ENCODE results near the gene SP140.
"Not testable (repeated sequence)": the region's sequence is repeated elsewhere in the genome, so short reads cannot be mapped to it uniquely, and the experiment has no call there.

Gene SP140

GRCh38 chr2:230269715-230270114 is 44.2 kb downstream of the SP140 start:
- intact Hi-C loops (cut with DNase I): no loop called here
- no peak for DNase-seq

- DNase-seq: no peak
- intact Hi-C loops (cut with DNase I): no loop called here
Measured at GRCh38 chr2:230282936-230283335, 57.4 kb downstream of the SP140 start.

- no peak for DNase-seq
- intact Hi-C loops (cut with DNase I): no loop called here
Measured at GRCh38 chr2:230286048-230286447, 60.5 kb downstream of the SP140 start.

GRCh38 chr2:230289311-230289710 is 63.8 kb downstream of the SP140 start:
- DNase-seq; intact Hi-C loops (cut with DNase I): not testable (repeated sequence)

GRCh38 chr2:230295192-230295591 is 69.7 kb downstream of the SP140 start:
- DNase-seq: no peak
- intact Hi-C loops (cut with DNase I): no loop called here

- intact Hi-C loops (cut with DNase I): no loop called here
- no peak for DNase-seq
Measured at GRCh38 chr2:230296917-230297316, 71.4 kb downstream of the SP140 start.

- DNase-seq: no peak
- intact Hi-C loops (cut with DNase I): no loop called here
Measured at GRCh38 chr2:230299618-230300017, 74.1 kb downstream of the SP140 start.

GRCh38 chr2:230305416-230306275 is 80.1 kb downstream of the SP140 start:
- intact Hi-C loops (cut with DNase I): no loop called here
- peak in 1 of 10 donors; percentile 70 for DNase-seq

- DNase-seq: peak in 2 of 10 donors; percentile 59 to 76
- intact Hi-C loops (cut with DNase I): no loop called here
Measured at GRCh38 chr2:230306474-230306873, 80.9 kb downstream of the SP140 start.

- DNase-seq: peak in 1 of 10 donors; percentile 69
- intact Hi-C loops (cut with DNase I): no loop called here
Measured at GRCh38 chr2:230307485-230307884, 81.9 kb downstream of the SP140 start.

GRCh38 chr2:230308402-230309000 is 83.0 kb downstream of the SP140 start:
- intact Hi-C loops (cut with DNase I): no loop called here

GRCh38 chr2:230310792-230311191 is 85.3 kb downstream of the SP140 start:
- intact Hi-C loops (cut with DNase I); DNase-seq: not testable (repeated sequence)

More at GRCh38 chr2:230308402-230309000, 83.0 kb downstream of the SP140 start:
- no peak for DNase-seq

- intact Hi-C loops (cut with DNase I); DNase-seq: not testable (repeated sequence)
Measured at GRCh38 chr2:230311634-230312033, 86.1 kb downstream of the SP140 start.

GRCh38 chr2:230312638-230313037 is 87.1 kb downstream of the SP140 start:
- no peak for DNase-seq

GRCh38 chr2:230317366-230317765 is 91.8 kb downstream of the SP140 start:
- intact Hi-C loops (cut with DNase I): no loop called here
- DNase-seq: peak in 1 of 10 donors; percentile 80

More at GRCh38 chr2:230312638-230313037, 87.1 kb downstream of the SP140 start:
- intact Hi-C loops (cut with DNase I): no loop called here

GRCh38 chr2:230318190-230319121 is 92.9 kb downstream of the SP140 start:
- DNase-seq: no peak
- intact Hi-C loops (cut with DNase I): no loop called here

- intact Hi-C loops (cut with DNase I): no loop called here
- DNase-seq: no peak
Measured at GRCh38 chr2:230319211-230319862, 93.8 kb downstream of the SP140 start.

GRCh38 chr2:230321031-230321430 is 95.5 kb downstream of the SP140 start:
- DNase-seq: no peak
- intact Hi-C loops (cut with DNase I): no loop called here

GRCh38 chr2:230322561-230323384 is 97.2 kb downstream of the SP140 start:
- intact Hi-C loops (cut with DNase I): no loop called here
- DNase-seq: peak in 1 of 10 donors; percentile 62
